Activated CD4-positive, alpha-beta memory T cell treated with anti-CD3 and anti-CD28 coated beads, Interleukin-2, amount 10 ng/mL, durations not matched to agents 7 days and 5 days (primary cell): ENCODE data around the gene CASKIN1. TPM values are rescaled to one million over a fixed set of nuclear protein-coding genes. Genes with fewer than 3 reads are reported as not detected.

Experiments
- CTCF ChIA-PET: fragments of 350-600 bp; sonication (Branson Sonifier 250); formaldehyde crosslinking; loops from one replicate; lab custom pipeline; 2021; ENCODE audit warnings: antibody characterized with exemption, inconsistent platforms; lab: Charles Lee
- POLR2A ChIA-PET: fragments of 350-600 bp; sonication (Branson Sonifier 250); formaldehyde crosslinking; loops from one replicate; lab custom pipeline; 2021; ENCODE audit warnings: antibody characterized with exemption; lab: Charles Lee
- DNase-seq: peaks from one replicate; pipeline ENCODE4 v3.0.0-alpha.2; 2020
- H3K27ac Mint-ChIP-seq: one replicate; pipeline ENCODE4 v1.8.0; 2021; ENCODE audit warnings: mild to moderate bottlenecking, mixed read lengths
- H3K27me3 Mint-ChIP-seq: one replicate; pipeline ENCODE4 v1.8.0; 2021; ENCODE audit warnings: mixed read lengths
- H3K36me3 Mint-ChIP-seq: one replicate; pipeline ENCODE4 v1.8.0; 2021; ENCODE audit warnings: low read depth, mixed read lengths
- H3K4me1 Mint-ChIP-seq: one replicate; pipeline ENCODE4 v1.8.0; 2021; ENCODE audit warnings: mixed read lengths
- H3K4me3 Mint-ChIP-seq: one replicate; pipeline ENCODE4 v1.8.0; 2021; ENCODE audit warnings: mild to moderate bottlenecking, mixed read lengths
- H3K9me3 Mint-ChIP-seq: one replicate; pipeline ENCODE4 v1.8.0; 2021; ENCODE audit warnings: mixed read lengths
- total RNA-seq, 2 experiments: library from RNA; stranded (reverse); gene quantifications; one replicate each; pipeline ENCODE4 v1.2.3, GENCODE V29; 2021

Gene CASKIN1
- total RNA-seq, 2 experiments from 2014 or later, result 0.18 to 1.4 TPM

- ChIA-PET CTCF (no interaction called here), POLR2A (no interaction called here)
- Mint-ChIP-seq H3K27ac (no peak overlapping the region), H3K36me3 (peaks cover 21% of the 10 kb centered on the region), H3K9me3 (no peaks in the 10 kb centered on the region), H3K4me1 (peaks cover 28% of the 10 kb centered on the region), H3K27me3 (no peaks in the 10 kb centered on the region), H3K4me3 (no peak overlapping the region)
- no peak for DNase-seq
These were observed 37.1 kb downstream of the CASKIN1 start for GRCh38 chr16:2159175-2159838.

DNA sequence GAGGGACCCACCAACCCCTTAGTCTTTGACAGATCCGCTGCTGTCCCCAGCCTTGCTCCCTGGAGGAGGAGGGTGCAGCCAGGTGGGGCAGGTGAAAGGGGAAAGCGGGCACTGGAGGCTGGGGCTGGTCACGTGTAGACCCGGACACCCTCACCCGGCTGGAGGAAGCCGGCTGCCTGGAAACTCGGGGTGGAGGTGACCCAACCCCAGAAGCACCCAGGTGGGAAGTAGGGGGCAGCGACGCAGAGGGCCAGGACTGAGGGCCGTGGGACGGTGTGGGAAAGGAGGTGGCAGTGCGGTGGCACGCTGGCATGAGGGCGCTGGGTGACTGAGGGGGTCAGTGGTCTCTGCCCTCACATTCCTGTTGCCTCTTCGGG is 38.2 kb downstream of the CASKIN1 start:
- no peak overlapping the region for H3K4me3 Mint-ChIP-seq
- peaks cover 26% of the 10 kb centered on the region for H3K36me3 Mint-ChIP-seq
- no peaks in the 10 kb centered on the region for H3K27me3 Mint-ChIP-seq
- peaks cover 35% of the 10 kb centered on the region for H3K4me1 Mint-ChIP-seq
- no peak for DNase-seq
- no peak overlapping the region for H3K27ac Mint-ChIP-seq
- ChIA-PET CTCF (interaction anchor here (0.9 kb wide), 1 partner anchor 154 kb away, joined by 4 read pairs; no protein-coding TSS in a partner anchor), POLR2A (interaction anchor here (1.3 kb wide), 1 partner anchor 57 kb away, joined by 3 read pairs; no protein-coding TSS in a partner anchor)
- no peaks in the 10 kb centered on the region for H3K9me3 Mint-ChIP-seq

GRCh38 chr16:2157480-2158261 is 38.7 kb downstream of the CASKIN1 start:
- Mint-ChIP-seq H3K4me3 (peak overlapping the region; percentile 95), H3K27ac (no peak overlapping the region)
- CTCF ChIA-PET, result interaction anchor here (0.9 kb wide), 1 partner anchor 154 kb away, joined by 4 read pairs; no protein-coding TSS in a partner anchor

DNA sequence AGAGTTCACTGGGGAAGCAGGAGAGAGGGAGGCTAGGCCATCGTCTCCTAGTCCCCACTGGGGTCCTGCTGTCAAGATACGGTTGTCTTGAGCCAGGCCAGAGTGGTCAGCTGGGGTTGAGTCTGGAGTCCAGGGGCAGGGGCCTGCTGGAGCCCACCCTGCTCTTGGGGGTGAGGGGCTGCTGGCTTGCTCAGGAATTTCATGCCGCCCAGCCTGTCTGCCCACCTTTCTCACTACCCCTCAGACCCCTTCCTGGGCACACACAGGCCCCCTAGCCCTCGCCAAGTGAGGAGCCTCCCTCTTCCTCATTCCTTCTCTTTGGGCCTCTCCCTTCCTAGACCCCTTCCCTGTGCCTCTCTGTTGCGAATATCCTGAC is 39.6 kb downstream of the CASKIN1 start:
- ChIA-PET CTCF (interaction anchor here (1.0 kb wide), 1 partner anchor 16 kb away, joined by 4 read pairs; no protein-coding TSS in a partner anchor), POLR2A (interaction anchor here (5.0 kb wide), 1 partner anchor 192 kb away, joined by 33 read pairs; the partner anchor contains the start of genes RNF151 and RPS2)
- H3K27me3 Mint-ChIP-seq, result no peaks in the 10 kb centered on the region
- peaks cover 44% of the 10 kb centered on the region for H3K4me1 Mint-ChIP-seq
- peak overlapping the region; percentile 65 for H3K27ac Mint-ChIP-seq
- H3K9me3 Mint-ChIP-seq, result no peaks in the 10 kb centered on the region
- peak overlapping the region; percentile 95 for H3K4me3 Mint-ChIP-seq
- no peak for DNase-seq
- H3K36me3 Mint-ChIP-seq, result peaks cover 25% of the 10 kb centered on the region

More at GRCh38 chr16:2157480-2158261, 38.7 kb downstream of the CASKIN1 start:
- Mint-ChIP-seq H3K9me3 (no peaks in the 10 kb centered on the region), H3K4me1 (peaks cover 39% of the 10 kb centered on the region), H3K36me3 (peaks cover 27% of the 10 kb centered on the region), H3K27me3 (no peaks in the 10 kb centered on the region)
- DNase-seq, result no peak
- POLR2A ChIA-PET, result interaction anchor here (1.3 kb wide), 1 partner anchor 58 kb away, joined by 3 read pairs; no protein-coding TSS in a partner anchor

DNA sequence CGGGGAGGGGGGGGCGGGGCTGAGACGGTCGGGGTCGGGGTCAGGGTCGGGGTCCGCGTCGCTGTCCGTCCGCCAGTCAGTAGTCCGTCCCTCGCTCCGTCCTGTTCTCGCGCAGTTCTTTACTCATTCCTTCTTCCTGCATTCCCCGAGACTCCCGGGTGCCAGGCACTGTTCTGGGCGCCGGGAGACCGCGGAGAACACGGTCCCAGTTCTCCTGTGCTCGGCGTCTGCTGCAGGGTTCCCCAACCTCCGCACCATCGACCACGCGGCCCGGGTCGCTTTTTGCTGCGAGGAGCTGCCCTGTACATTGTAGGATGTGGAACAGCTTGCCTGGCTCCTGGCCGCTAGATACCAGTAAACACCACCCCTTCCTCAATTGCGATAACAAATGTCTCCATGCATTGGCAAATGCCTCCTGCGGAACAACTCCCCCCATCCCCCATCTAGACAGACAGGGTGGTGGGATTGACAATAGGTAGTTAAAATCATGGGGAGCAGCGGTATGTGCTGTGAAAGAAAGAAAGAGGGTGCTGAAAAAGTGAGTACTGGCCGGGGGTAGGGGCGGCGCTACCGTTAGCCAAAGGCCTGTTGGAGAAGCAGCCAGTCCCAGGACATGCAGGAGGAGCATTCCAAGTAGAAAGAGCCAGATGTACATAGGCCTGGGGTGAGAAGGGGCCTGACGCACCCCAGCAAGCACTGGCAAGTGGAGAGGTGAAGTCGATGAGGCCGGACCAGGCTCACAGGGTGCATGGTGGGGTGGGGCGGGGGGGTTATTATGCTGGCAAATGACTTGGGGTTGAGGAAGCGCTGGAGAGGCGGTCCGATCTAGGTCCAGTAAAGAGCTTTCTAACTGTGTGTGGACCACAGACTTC is 40.2 kb downstream of the CASKIN1 start:
- Mint-ChIP-seq H3K27ac (peak overlapping the region; percentile 89), H3K4me1 (peaks cover 50% of the 10 kb centered on the region), H3K4me3 (peak overlapping the region; percentile 95), H3K36me3 (peaks cover 30% of the 10 kb centered on the region), H3K27me3 (no peaks in the 10 kb centered on the region), H3K9me3 (no peaks in the 10 kb centered on the region)
- DNase-seq, result peak; percentile 29
- CTCF ChIA-PET, result interaction anchor here (0.9 to 4.0 kb wide), 13 partner anchors 10 to 451 kb away, joined by 3 to 56 read pairs (median 5); partner anchors contain the start of genes ECI1, NTHL1, PGP and TSC2
- POLR2A ChIA-PET, result interaction anchor here (0.6 to 5.0 kb wide), 36 partner anchors 10 to 736 kb away, joined by 3 to 38 read pairs (median 7); partner anchors contain the start of genes ECI1, GFER, JPT2 and MLST8

DNA sequence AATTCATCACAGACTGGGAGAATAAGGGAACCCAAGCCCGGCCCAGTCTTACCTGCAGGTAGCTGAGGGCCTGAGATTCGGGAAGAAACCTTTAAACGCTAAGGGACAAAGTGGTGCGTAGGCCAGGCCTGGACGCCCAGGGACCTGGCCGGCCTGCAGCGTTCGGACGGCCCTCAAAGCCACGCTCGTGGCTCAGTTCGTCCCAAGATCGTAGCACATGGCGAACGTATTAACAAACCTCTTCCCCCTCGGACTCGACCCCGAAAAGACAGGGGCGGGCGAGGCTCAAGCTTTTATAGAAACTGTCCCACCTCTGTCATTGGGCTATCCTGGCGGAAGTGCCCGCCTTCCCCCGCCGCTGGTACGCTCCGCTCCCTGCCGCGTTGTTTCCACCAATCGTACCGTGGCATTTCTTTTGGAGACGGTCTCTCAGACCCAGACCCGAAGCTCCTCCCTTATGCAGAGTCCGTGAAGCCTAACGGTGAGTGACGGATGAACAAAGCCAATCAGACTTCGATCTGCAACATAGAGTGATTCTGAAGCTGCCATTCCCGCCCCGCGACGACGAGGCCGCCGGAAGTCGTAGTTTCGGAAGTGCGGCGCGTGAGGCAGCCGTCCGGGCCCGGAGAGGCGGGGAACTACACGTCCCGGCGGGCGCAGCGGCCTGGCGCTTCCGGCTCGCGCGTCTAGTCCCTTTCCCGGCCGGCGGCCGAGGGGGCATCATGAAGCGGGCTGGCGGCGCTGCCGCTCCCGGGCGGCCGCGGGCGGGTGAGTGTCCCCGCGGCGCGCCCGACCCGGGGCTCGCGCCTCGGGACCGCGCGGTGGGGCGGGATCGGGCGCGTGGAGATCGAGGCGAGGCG is 41.1 kb downstream of the CASKIN1 start, which contains the start of gene TRAF7:
TRAF7 (plus strand) TSS at position 692 of the 860 bp plus-strand sequence. CDS start 8,139 bp downstream, outside the sequence.
- H3K36me3 Mint-ChIP-seq, result peaks cover 33% of the 10 kb centered on the region
- DNase-seq, result peak; percentile 99
- peak within 1 kb of the TSS; percentile 89 for H3K27ac Mint-ChIP-seq
- no peaks in the 10 kb centered on the region for H3K9me3 Mint-ChIP-seq
- no peaks in the 10 kb centered on the region for H3K27me3 Mint-ChIP-seq
- CTCF ChIA-PET, result interaction anchor here (0.6 to 4.0 kb wide), 18 partner anchors 9 to 450 kb away, joined by 3 to 56 read pairs (median 3); partner anchors contain the start of genes ECI1, NTHL1, PGP and PKD1
- peaks cover 54% of the 10 kb centered on the region for H3K4me1 Mint-ChIP-seq
- peak within 1 kb of the TSS; percentile 95 for H3K4me3 Mint-ChIP-seq
- POLR2A ChIA-PET, result interaction anchor here (0.6 to 5.0 kb wide), 51 partner anchors 9 to 812 kb away, joined by 3 to 38 read pairs (median 4); partner anchors contain the start of genes ECI1, EME2, GFER and JPT2

DNA sequence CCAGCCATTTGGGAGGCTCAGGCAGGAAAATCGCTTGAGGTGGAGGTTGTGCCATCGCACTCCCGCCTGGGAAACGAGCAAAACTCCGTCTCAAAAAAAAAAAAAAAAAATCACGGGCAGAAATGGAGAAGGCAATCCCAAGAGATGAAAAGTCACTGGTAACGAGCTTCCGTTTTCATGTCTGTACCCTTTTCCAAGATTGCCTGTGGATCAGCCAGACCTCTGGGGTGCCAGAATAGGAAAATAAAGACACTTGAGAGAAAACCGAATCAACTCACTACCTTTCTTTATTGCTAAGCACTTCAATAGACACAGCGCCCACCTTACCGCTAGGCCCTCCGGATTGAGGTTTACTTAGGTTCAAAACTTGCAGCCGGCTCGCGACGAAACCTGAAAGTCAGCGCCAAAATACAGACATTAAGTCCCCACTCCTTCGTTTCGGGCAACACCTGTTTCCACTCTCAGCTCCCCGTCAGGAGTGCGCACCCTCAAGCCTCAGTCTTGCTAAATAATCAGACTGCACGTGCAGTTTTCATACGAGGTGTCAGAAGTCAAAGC is 41.8 kb downstream of the CASKIN1 start:
- peak; percentile 44 for DNase-seq
- Mint-ChIP-seq H3K4me1 (peaks cover 60% of the 10 kb centered on the region), H3K27ac (peak overlapping the region; percentile 73), H3K27me3 (no peaks in the 10 kb centered on the region), H3K36me3 (peaks cover 33% of the 10 kb centered on the region), H3K4me3 (peak overlapping the region; percentile 80), H3K9me3 (no peaks in the 10 kb centered on the region)
- ChIA-PET CTCF (interaction anchor here (1.0 to 4.0 kb wide), 15 partner anchors 8 to 449 kb away, joined by 3 to 56 read pairs (median 4); partner anchors contain the start of genes ECI1, NTHL1, PGP and PKD1), POLR2A (interaction anchor here (0.6 to 5.0 kb wide), 44 partner anchors 8 to 528 kb away, joined by 3 to 38 read pairs (median 6); partner anchors contain the start of genes ECI1, EME2, GFER and JPT2)

DNA sequence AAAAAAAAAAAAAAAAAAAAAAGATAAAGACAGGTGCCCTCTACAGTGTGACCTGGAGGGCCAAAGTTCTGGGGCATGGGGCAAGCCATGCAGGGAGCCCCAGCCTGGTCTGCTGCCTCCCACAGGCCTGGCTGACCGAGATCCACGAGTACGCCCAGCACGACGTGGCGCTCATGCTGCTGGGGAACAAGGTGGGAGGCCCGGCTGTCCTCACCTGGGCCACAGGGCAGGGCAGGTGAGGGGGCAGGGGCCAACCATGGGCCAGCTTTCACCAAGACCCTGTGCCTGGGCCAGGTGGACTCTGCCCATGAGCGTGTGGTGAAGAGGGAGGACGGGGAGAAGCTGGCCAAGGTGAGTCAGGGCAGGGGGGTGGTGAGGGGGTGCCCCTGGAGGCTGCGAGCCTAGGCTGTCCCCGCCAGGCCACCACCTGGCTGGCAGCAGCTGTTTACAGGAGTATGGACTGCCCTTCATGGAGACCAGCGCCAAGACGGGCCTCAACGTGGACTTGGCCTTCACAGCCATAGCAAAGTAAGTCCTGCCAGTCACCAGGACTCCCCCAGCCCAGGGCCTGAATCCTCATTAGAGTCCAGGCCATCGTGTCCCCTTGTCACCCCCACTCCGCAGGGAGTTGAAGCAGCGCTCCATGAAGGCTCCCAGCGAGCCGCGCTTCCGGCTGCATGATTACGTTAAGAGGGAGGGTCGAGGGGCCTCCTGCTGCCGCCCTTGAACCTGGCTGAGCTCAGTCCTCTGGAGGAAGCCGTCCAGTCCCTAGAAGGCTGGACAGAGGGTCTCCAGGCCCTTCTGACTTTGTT is 43.5 kb downstream of the CASKIN1 start:
- ChIA-PET CTCF (interaction anchor here (0.7 to 4.0 kb wide), 5 partner anchors 13 to 290 kb away, joined by 3 to 56 read pairs (median 4); no protein-coding TSS in a partner anchor), POLR2A (interaction anchor here (0.7 to 5.0 kb wide), 5 partner anchors 12 to 188 kb away, joined by 3 to 33 read pairs (median 11); partner anchors contain the start of genes RNF151, RPS2 and TBL3)
- Mint-ChIP-seq H3K27me3 (no peaks in the 10 kb centered on the region), H3K4me3 (peak overlapping the region; percentile 80), H3K9me3 (no peaks in the 10 kb centered on the region), H3K4me1 (peaks cover 60% of the 10 kb centered on the region), H3K36me3 (peaks cover 33% of the 10 kb centered on the region), H3K27ac (peak overlapping the region; percentile 73)
- DNase-seq, result no peak

DNA sequence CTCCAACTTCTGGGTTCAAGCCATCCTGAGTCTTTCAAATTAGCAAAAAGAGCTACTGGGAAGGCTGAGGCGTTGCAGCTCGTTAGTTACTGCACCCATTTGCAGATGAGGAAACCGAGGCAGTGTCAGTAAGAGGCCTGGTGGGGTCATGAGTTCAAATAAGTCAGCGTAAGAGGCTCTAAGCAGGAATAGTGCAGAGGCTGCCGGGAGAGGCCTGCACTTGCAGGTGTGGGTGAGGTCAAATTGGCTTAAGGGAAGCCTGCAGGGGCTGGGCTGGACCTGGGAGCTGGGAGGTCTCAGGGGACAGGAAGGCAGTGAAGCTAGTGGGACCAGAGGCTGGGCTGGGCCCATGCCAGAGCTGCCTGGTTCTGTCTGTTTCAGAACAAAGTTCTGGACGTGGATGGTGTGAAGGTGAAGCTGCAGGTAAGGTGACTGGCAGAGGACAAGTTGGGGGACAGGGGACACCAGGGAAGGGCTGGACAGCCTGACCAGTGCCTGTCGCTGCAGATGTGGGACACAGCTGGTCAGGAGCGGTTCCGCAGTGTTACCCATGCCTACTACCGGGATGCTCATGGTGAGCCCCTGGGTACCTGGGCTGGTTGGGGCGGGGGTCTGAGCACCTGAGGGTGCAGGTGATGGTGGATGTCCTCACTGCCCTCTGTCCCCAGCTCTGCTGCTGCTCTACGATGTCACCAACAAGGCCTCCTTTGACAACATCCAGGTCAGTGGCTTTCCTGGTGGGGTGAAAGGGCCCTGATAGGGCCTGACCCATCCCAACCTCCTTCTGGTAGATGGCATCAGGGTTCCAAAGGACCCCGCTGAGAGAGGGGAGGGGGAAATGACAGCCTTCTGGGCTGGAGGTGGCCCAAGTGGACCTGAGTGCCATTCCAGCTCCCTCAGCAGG is 45.0 kb downstream of the CASKIN1 start:
- H3K4me1 Mint-ChIP-seq, result peaks cover 45% of the 10 kb centered on the region
- ChIA-PET POLR2A (interaction anchor here (0.9 to 1.3 kb wide), 2 partner anchors 54 to 129 kb away, joined by 3 to 4 read pairs; partner anchors contain the start of gene MLST8), CTCF (interaction anchor here (0.6 to 3.7 kb wide), 5 partner anchors 11 to 147 kb away, joined by 3 to 18 read pairs (median 4); no protein-coding TSS in a partner anchor)
- no peaks in the 10 kb centered on the region for H3K27me3 Mint-ChIP-seq
- H3K9me3 Mint-ChIP-seq, result no peaks in the 10 kb centered on the region
- no peak overlapping the region for H3K27ac Mint-ChIP-seq
- no peak for DNase-seq
- peaks cover 33% of the 10 kb centered on the region for H3K36me3 Mint-ChIP-seq
- H3K4me3 Mint-ChIP-seq, result peak overlapping the region; percentile 22
